ENCODE measurements around the gene FAM53A.
"Not testable (repeated sequence)": the region's sequence is repeated elsewhere in the genome, so short reads cannot be mapped to it uniquely, and the experiment has no call there.

Gene FAM53A

GRCh38 chr4:1658146-1658545, 26.0 kb downstream of the FAM53A start:
- DNase-seq: no peak

GRCh38 chr4:1656986-1657385, 27.1 kb downstream of the FAM53A start:
- no peak for DNase-seq

GRCh38 chr4:1656132-1656531, 28.0 kb downstream of the FAM53A start:
- no peak for DNase-seq

DNA sequence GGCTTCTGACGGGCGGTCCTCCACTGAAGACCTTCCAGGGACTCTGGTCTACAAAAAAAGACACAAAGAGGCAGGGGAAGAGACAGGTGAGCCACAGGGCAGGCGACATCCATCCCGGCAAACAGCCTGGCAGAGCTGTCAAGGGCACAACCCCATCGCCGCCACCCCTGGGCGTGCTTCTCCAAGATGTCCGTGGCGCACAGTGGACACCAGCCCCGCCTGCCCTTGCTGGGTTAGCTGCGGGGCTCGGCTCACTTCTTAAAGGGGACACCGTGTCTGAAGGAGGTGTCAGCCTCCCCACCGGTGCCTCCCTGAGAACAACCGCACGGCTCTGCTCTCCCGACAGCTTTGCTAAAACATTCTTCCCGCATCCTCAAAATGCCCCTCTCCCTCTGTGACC, 28.4 kb downstream of the FAM53A start:
- DNase-seq: no peak

GRCh38 chr4:1655081-1655480, 29.0 kb downstream of the FAM53A start:
- DNase-seq: no peak

- DNase-seq: no peak
These were observed 29.7 kb downstream of the FAM53A start for GRCh38 chr4:1654216-1654955.

- no peak for DNase-seq
These were observed 30.3 kb downstream of the FAM53A start for GRCh38 chr4:1653776-1654175.

GRCh38 chr4:1652088-1652487, 32.0 kb downstream of the FAM53A start:
- no peak for DNase-seq

GRCh38 chr4:1651609-1652008, 32.5 kb downstream of the FAM53A start:
- no peak for DNase-seq

- no peak for DNase-seq
These were observed 35.2 kb downstream of the FAM53A start for GRCh38 chr4:1648962-1649361.

DNA sequence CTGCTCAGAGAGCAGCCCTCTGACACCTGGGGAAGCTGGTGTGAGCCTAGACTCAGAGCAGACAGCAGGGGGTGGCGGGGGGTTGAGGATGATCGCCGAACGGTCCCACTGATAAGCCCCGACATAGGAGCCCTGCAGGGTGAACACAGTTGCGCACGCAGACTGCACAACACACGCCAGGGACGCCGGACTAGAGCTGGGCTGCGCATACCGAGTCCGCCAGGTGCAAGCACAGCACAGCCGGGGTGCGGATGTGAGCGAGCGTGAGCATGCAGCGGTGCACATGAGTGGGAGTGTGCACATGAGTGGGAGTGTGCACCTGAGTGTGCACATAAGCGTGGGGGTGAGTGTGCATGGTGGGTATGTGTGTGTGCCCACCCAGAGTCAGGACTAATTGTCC, 36.7 kb downstream of the FAM53A start:
- no peak for DNase-seq

DNA sequence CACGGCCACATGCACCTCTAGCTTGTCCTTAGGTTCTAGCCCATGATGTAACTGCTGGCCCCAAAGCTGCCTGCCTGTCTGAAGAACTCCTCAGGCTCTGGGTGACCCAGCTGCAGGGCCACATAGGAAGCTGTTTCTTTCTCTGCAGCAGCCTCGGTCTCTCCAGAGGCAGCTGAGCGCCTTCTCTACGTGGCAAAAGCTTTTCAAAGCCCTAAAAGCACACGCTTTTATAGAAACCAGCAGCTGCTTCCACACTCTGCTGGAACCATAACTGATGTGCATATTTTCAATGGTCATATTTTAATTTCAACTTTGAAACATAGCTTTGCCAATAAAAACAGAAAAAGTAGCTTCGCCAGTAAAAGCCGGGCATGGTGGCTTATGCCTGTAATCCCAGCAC, 37.4 kb downstream of the FAM53A start:
- DNase-seq: no peak

DNA sequence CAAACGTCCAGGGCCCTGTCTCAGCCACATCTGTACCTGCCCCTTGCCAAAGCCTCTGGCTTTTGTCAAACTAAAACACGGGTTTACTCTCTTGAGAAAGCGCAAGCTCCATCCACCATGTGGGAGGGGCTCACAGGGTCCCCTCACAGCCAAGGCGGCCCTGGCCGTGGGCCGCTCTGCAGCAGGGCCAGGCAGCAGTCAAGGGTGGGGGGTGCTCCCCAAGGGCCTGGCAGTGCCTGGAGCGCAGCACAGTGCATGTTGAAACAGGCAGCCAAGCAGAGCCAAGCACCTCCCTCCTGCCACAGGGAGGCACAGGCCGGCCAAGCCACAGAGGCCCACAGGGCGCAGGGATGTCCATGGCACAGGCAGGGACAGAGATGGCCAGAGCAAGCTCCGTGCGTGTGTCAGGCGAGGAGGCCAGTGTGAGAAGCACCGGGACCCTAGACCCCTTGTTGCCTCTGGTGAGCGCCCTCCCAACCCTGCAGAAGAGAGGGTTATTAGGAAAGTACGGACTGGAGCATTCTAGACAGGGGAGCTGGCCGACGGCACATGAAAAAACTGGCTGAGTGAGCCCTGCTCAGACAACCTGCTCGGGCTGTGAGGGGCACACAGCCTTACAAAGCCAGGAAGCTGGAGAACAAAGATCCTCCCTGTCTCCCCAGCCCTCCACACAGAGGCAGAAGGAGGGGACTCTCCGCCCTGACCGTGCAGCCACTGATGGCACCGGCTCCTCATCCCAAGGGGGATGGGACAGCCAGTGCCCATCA, 39.0 kb downstream of the FAM53A start:
- DNase-seq: no peak

- no peak for DNase-seq
These were observed 40.0 kb downstream of the FAM53A start for GRCh38 chr4:1643971-1644735.

DNA sequence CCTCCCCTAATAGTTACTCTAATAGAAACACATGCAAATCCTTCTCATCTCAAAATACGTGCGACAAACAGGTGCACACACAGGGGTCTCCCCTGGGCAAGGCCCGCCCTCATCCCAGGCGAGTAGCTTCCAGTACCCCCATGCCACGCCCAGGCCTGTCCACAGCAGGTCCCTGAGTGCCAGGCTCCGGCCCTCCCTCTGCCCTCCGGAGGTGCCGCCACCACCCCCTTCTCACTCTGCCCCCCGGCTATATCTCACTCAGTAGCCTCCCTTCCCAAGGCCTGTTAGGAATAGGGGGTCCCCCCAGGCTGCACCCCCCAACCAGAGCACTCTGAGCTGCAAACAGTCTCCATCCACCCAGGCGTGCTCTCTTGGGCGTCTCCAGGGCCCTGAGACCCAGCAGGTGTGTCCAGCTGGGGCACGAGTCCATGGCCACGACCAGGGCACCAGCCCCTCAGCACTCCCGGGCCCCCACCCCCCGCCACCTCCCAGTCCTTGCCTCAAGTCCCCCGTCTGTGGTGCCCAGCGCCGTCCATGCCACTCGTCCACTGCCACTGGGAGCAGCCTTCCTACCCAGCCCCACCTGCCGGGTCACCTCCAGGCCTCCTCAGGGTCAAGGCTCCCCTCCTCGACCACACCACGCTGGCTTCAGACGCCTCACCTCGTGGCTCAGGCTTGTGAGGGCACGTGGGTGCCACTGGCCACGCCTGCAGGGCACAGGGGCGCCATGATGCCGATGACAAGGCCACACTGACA, 41.7 kb downstream of the FAM53A start:
- DNase-seq: no peak

- DNase-seq: no peak
These were observed 42.4 kb downstream of the FAM53A start for GRCh38 chr4:1641671-1642070.

- not testable (repeated sequence) for DNase-seq
These were observed 43.2 kb downstream of the FAM53A start for GRCh38 chr4:1640716-1641503.

- no peak for DNase-seq
These were observed 43.9 kb downstream of the FAM53A start for GRCh38 chr4:1640190-1640589.

DNA sequence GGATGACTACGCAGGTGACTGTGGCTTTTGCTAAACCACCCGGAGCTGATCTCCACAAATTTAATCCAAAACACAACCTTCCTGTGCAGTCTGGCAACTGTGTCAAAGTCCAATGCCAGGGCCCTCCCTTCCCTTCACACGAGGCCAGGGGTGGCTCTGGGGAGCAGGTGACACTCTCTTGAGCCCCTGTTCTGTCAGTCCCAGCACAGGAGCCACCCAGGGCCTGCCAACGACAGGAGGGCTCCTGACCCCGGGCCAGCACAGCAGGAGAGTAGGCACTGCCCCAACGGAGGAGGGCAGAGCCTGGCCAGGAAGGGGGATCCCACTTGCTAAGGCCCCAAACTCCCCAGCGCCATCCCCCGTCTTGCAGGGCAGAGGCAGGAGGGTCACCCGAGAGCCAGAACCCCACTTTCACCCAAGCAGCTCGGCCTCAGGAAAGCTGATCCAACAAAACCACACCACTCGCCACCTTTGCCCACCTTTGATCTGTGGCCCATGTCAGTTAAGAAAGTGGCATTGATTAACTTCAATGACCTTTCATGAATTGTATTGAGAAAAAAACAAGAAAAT, 44.7 kb downstream of the FAM53A start:
- DNase-seq: no peak

DNA sequence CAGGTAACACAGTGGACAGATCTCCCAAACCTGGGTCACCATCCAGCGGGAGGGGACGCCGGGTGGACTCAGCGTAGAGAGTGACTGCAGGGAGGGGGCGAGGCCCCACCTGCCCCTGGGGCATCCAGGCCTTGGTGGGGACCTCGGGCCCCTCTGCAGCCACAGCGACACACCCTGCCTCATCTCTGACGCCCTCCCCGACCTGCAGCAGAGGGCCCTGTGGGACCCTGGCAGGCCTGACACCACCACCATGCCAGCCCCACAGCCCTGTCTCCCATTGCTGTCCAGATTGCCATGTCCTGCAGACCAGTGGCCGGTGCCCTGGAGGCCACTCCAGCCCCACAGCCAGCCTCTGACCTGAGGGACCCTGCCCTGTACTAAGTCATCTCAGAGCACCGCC, 45.2 kb downstream of the FAM53A start:
- DNase-seq: no peak

DNA sequence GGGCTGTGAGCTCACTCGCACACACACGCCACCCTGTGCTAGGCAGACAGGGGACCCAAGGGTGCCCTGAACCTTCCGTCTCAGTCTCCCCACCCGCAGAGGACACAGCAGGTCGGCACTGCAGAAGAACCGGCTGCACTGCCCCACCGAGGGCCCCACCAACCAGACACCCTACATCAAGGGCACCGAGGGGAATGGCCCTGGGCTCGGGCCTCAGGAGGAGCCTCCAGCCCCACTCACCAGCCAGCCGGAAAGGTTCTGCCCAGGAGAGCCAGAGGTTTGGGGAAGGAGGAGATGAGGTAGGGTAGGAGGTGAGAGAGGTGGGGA, 45.9 kb downstream of the FAM53A start:
- DNase-seq: no peak
